ENCODE measurements around the gene FRMD4A.

- TF ChIP-seq POLR2A (IDR thresholded peaks at IDR 0.05; ENCODE audit: extremely low read depth, insufficient read length) (no peak), MAX (IDR thresholded peaks at IDR 0.05; ENCODE audit: low read depth, low read length) (no peak), MYC (IDR thresholded peaks at IDR 0.05; ENCODE audit: low read depth, low read length) (no peak)
- TF ChIP-seq, protein P1, sequence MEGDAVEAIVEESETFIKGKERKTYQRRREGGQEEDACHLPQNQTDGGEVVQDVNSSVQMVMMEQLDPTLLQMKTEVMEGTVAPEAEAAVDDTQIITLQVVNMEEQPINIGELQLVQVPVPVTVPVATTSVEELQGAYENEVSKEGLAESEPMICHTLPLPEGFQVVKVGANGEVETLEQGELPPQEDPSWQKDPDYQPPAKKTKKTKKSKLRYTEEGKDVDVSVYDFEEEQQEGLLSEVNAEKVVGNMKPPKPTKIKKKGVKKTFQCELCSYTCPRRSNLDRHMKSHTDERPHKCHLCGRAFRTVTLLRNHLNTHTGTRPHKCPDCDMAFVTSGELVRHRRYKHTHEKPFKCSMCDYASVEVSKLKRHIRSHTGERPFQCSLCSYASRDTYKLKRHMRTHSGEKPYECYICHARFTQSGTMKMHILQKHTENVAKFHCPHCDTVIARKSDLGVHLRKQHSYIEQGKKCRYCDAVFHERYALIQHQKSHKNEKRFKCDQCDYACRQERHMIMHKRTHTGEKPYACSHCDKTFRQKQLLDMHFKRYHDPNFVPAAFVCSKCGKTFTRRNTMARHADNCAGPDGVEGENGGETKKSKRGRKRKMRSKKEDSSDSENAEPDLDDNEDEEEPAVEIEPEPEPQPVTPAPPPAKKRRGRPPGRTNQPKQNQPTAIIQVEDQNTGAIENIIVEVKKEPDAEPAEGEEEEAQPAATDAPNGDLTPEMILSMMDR (IDR thresholded peaks at IDR 0.05; ENCODE audit: low read depth, low read length) = no peak
These were observed 665.0 kb downstream of the FRMD4A start for GRCh38 chr10:13665516-13666262.

Data from NB4 (cell line).